Karpas-422 (cell line): Measurements from ENCODE around the gene NSD1. TPM values are rescaled to one million over a fixed set of nuclear protein-coding genes. Genes with fewer than 3 reads are reported as not detected.

ENCODE experiments used
- DNase-seq: peaks from one replicate; pipeline ENCODE4 v3.0.0-alpha.2; 2015
- H2AFZ ChIP-seq: fragments of 200-600 bp; sonication (generic); 2 replicates; pipeline ENCODE4 v1.6.1; 2014; ENCODE audit warnings: antibody characterized with exemption, low read length, mixed read lengths
- H3K27ac ChIP-seq: fragments of 200-600 bp; sonication (generic); 2 replicates; pipeline ENCODE4 v1.5.1; 2014; ENCODE audit warnings: mild to moderate bottlenecking, low read length, moderate library complexity
- H3K27me3 ChIP-seq: fragments of 200-600 bp; sonication (generic); 2 replicates; pipeline ENCODE4 v1.6.1; 2014; ENCODE audit warnings: low read length, mixed read lengths
- H3K36me3 ChIP-seq: fragments of 200-600 bp; sonication (generic); 2 replicates; pipeline ENCODE4 v1.6.1; 2014; ENCODE audit warnings: low read length, mixed read lengths; ENCODE audit not compliant: insufficient read depth
- H3K4me1 ChIP-seq: fragments of 200-600 bp; sonication (generic); 2 replicates; pipeline ENCODE4 v1.6.1; 2014; ENCODE audit warnings: mild to moderate bottlenecking, low read length, mixed read lengths
- H3K4me2 ChIP-seq: fragments of 200-600 bp; sonication (generic); 2 replicates; pipeline ENCODE4 v1.6.1; 2014; ENCODE audit warnings: low read length, low read depth, mild to moderate bottlenecking; ENCODE audit not compliant: poor library complexity, severe bottlenecking
- H3K4me3 ChIP-seq: fragments of 200-600 bp; sonication (generic); 2 replicates; pipeline ENCODE4 v1.5.1; 2014; ENCODE audit warnings: mild to moderate bottlenecking, antibody characterized with exemption, low read length, mixed read lengths
- H3K79me2 ChIP-seq: fragments of 200-600 bp; sonication (generic); 2 replicates; pipeline ENCODE4 v1.6.1; 2014; ENCODE audit warnings: mild to moderate bottlenecking, low read length, mixed read lengths
- H3K9ac ChIP-seq: fragments of 200-600 bp; sonication (generic); 2 replicates; pipeline ENCODE4 v1.6.0; 2014; ENCODE audit warnings: low read length
- H3K9me2 ChIP-seq: fragments of 200-600 bp; sonication (generic), shearing (Covaris generic); replicated peaks from 2 replicates; pipeline ENCODE4 v1.6.0; 2014; ENCODE audit warnings: mild to moderate bottlenecking, low read length, moderate library complexity; ENCODE audit not compliant: insufficient read depth
- H3K9me3 ChIP-seq: fragments of 300-700, 200-600 bp; sonication (generic); 2 replicates; pipeline ENCODE4 v1.6.1; 2014; ENCODE audit warnings: low read length, mixed read lengths
- H4K20me1 ChIP-seq: fragments of 200-600 bp; sonication (generic); 2 replicates; pipeline ENCODE4 v1.6.1; 2014; ENCODE audit warnings: mild to moderate bottlenecking, antibody characterized with exemption, low read length, low read depth; ENCODE audit not compliant: insufficient read depth
- total RNA-seq: library from RNA; depleted of rRNA; stranded (reverse); fragments of >200 nt; shearing (Covaris generic); gene quantifications from 2 replicates; pipeline ENCODE4 v1.2.3, GENCODE V29; 2014; ENCODE audit warnings: low replicate concordance

Gene NSD1
- total RNA-seq, 1 experiment from 2014 or later: 70.9 TPM

GRCh38 chr5:177089825-177090641 lies 43.5 kb upstream of the NSD1 start:
- H3K27ac ChIP-seq: no peak overlapping the region
- no peak overlapping the region for H3K4me3 ChIP-seq
- H2AFZ ChIP-seq: no peak overlapping the region
- no peaks in the 10 kb centered on the region for H3K9me2 ChIP-seq
- H3K9ac ChIP-seq: no peak overlapping the region
- H3K27me3 ChIP-seq: no peaks in the 10 kb centered on the region
- no peaks in the 10 kb centered on the region for H3K9me3 ChIP-seq
- peaks cover 22% of the 10 kb centered on the region for H3K4me1 ChIP-seq
- no peaks in the 10 kb centered on the region; the same call in 1 of the 2 replicates for H4K20me1 ChIP-seq
- H3K4me2 ChIP-seq: no peak overlapping the region
- no peaks in the 10 kb centered on the region for H3K79me2 ChIP-seq
- no peaks in the 10 kb centered on the region for H3K36me3 ChIP-seq
- DNase-seq: no peak

GRCh38 chr5:177090813-177091212 lies 42.8 kb upstream of the NSD1 start:
- H3K9ac ChIP-seq: no peak overlapping the region
- H3K27me3 ChIP-seq: no peaks in the 10 kb centered on the region
- peaks cover 14% of the 10 kb centered on the region for H3K4me1 ChIP-seq
- no peak overlapping the region for H2AFZ ChIP-seq
- no peaks in the 10 kb centered on the region; the same call in 1 of the 2 replicates for H4K20me1 ChIP-seq
- no peak overlapping the region for H3K27ac ChIP-seq
- H3K9me2 ChIP-seq: no peaks in the 10 kb centered on the region
- no peaks in the 10 kb centered on the region for H3K9me3 ChIP-seq
- H3K79me2 ChIP-seq: no peaks in the 10 kb centered on the region
- no peak overlapping the region for H3K4me3 ChIP-seq
- no peak for DNase-seq
- no peak overlapping the region for H3K4me2 ChIP-seq
- no peaks in the 10 kb centered on the region for H3K36me3 ChIP-seq

GRCh38 chr5:177091232-177091631 lies 42.3 kb upstream of the NSD1 start:
- Histone ChIP-seq H3K27ac (no peak overlapping the region), H3K9me2 (no peaks in the 10 kb centered on the region), H3K79me2 (no peaks in the 10 kb centered on the region), H3K4me1 (peaks cover 10% of the 10 kb centered on the region), H3K4me3 (no peak overlapping the region), H2AFZ (no peak overlapping the region), H4K20me1 (no peaks in the 10 kb centered on the region), H3K9me3 (no peaks in the 10 kb centered on the region), H3K27me3 (no peaks in the 10 kb centered on the region), H3K36me3 (no peaks in the 10 kb centered on the region), H3K9ac (no peak overlapping the region), H3K4me2 (no peak overlapping the region)
- no peak for DNase-seq

GRCh38 chr5:177092178-177093081 lies 41.1 kb upstream of the NSD1 start:
- H3K9me2 ChIP-seq: no peaks in the 10 kb centered on the region
- H3K27ac ChIP-seq: no peak overlapping the region
- no peak overlapping the region for H3K9ac ChIP-seq
- no peak overlapping the region for H3K4me3 ChIP-seq
- no peaks in the 10 kb centered on the region for H3K79me2 ChIP-seq
- DNase-seq: no peak
- no peaks in the 10 kb centered on the region for H4K20me1 ChIP-seq
- H3K27me3 ChIP-seq: no peaks in the 10 kb centered on the region
- H3K36me3 ChIP-seq: no peaks in the 10 kb centered on the region
- no peak overlapping the region for H2AFZ ChIP-seq
- peaks cover under 1% of the 10 kb centered on the region for H3K4me1 ChIP-seq
- H3K4me2 ChIP-seq: no peak overlapping the region
- no peaks in the 10 kb centered on the region for H3K9me3 ChIP-seq

- Histone ChIP-seq H3K36me3 (no peaks in the 10 kb centered on the region), H3K27ac (no peak overlapping the region), H2AFZ (no peak overlapping the region), H3K4me1 (no peaks in the 10 kb centered on the region), H3K27me3 (no peaks in the 10 kb centered on the region), H3K4me2 (no peak overlapping the region), H3K9me2 (no peaks in the 10 kb centered on the region), H3K4me3 (no peak overlapping the region), H3K9ac (no peak overlapping the region), H3K79me2 (no peaks in the 10 kb centered on the region), H3K9me3 (no peaks in the 10 kb centered on the region), H4K20me1 (no peaks in the 10 kb centered on the region)
- no peak for DNase-seq
These were observed 40.4 kb upstream of the NSD1 start for GRCh38 chr5:177093082-177093712.

- no peaks in the 10 kb centered on the region for H3K27me3 ChIP-seq
- no peaks in the 10 kb centered on the region for H4K20me1 ChIP-seq
- no peak overlapping the region for H3K4me2 ChIP-seq
- no peak overlapping the region for H2AFZ ChIP-seq
- no peak overlapping the region for H3K4me3 ChIP-seq
- no peaks in the 10 kb centered on the region for H3K9me3 ChIP-seq
- DNase-seq: no peak
- no peaks in the 10 kb centered on the region for H3K79me2 ChIP-seq
- no peaks in the 10 kb centered on the region for H3K36me3 ChIP-seq
- H3K4me1 ChIP-seq: no peaks in the 10 kb centered on the region
- no peaks in the 10 kb centered on the region for H3K9me2 ChIP-seq
- H3K27ac ChIP-seq: no peak overlapping the region
- H3K9ac ChIP-seq: no peak overlapping the region
These were observed 39.8 kb upstream of the NSD1 start for GRCh38 chr5:177093803-177094202.

GRCh38 chr5:177094224-177095087 lies 39.1 kb upstream of the NSD1 start:
- H3K9ac ChIP-seq: no peak overlapping the region
- no peak overlapping the region for H3K4me2 ChIP-seq
- H4K20me1 ChIP-seq: no peaks in the 10 kb centered on the region
- no peak overlapping the region for H3K4me3 ChIP-seq
- 0 out of 2 replicates have a peak, but pooled peaks cover 2% of the 10 kb centered on the region for H3K4me1 ChIP-seq
- no peak for DNase-seq
- H3K27me3 ChIP-seq: no peaks in the 10 kb centered on the region
- H3K27ac ChIP-seq: no peak overlapping the region
- H3K9me2 ChIP-seq: no peaks in the 10 kb centered on the region
- H3K36me3 ChIP-seq: no peaks in the 10 kb centered on the region
- no peaks in the 10 kb centered on the region for H3K79me2 ChIP-seq
- H3K9me3 ChIP-seq: no peaks in the 10 kb centered on the region
- no peak overlapping the region for H2AFZ ChIP-seq
